GM23248 (cell line): ENCODE measurements around the gene PPIP5K2.

Experiments used
- EZH2 ChIP-seq: fragments of 200-600 bp; sonication (generic); IDR thresholded peaks from 2 replicates; pipeline ENCODE4 v1.6.1; 2018; ENCODE audit warnings: antibody characterized with exemption, mild to moderate bottlenecking; ENCODE audit not compliant: insufficient read depth, poor library complexity, severe bottlenecking
- EZH2phosphoT487 ChIP-seq: fragments of 200-600 bp; sonication (generic); IDR thresholded peaks from 2 replicates; pipeline ENCODE4 v1.6.1; 2018; ENCODE audit warnings: antibody characterized with exemption, moderate library complexity, mild to moderate bottlenecking, low read depth; ENCODE audit not compliant: insufficient read depth

DNA sequence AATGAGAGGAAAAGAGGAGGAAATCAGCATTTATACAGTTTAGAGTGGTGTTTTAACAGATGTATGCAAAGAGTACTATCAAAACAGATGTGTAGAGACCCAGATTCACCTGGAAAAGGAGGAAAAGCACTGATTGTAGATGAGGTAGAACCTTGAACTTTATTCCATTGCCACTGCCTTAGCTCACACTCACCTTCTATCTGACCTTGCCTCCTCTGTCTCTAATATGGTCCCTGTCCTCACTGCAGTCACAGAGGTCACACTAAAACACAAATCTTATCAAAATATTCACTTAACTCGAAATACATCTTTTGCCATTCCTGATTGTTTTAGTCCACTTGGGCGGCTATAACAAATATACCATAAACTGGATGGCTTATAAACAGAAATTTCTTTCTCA lies 7.2 kb upstream of the PPIP5K2 start:
- TF ChIP-seq EZH2 (no peak), EZH2phosphoT487 (no peak)
